Mesenchymal stem cell (in vitro differentiated cells and primary cell): ENCODE data around the gene TDRD9.

ENCODE experiments used
- DNase-seq: peaks from one replicate; pipeline ENCODE4 v3.0.0-alpha.2; 2013
- H2AFZ ChIP-seq: one replicate; pipeline ENCODE4 v1.6.1; 2013; ENCODE audit warnings: low read depth, mild to moderate bottlenecking, control low read depth, inconsistent platforms, low read length, moderate library complexity
- H2AK5ac ChIP-seq: 2 replicates; pipeline ENCODE4 v1.6.1; 2013; ENCODE audit warnings: low read length, moderate library complexity, mild to moderate bottlenecking, inconsistent platforms; ENCODE audit not compliant: severe bottlenecking
- H2BK120ac ChIP-seq: one replicate; pipeline ENCODE4 v1.6.1; 2013; ENCODE audit warnings: low read depth, mild to moderate bottlenecking, inconsistent platforms, low read length, moderate library complexity
- H2BK12ac ChIP-seq, 2 experiments: one replicate each; pipeline ENCODE4 v1.6.1; 2013; ENCODE audit warnings: inconsistent platforms in 2 of 2, low read length in 2 of 2, mild to moderate bottlenecking in 2 of 2, moderate library complexity in 2 of 2, control low read depth in 1 of 2
- H2BK15ac ChIP-seq: one replicate; pipeline ENCODE4 v1.6.1; 2013; ENCODE audit warnings: mild to moderate bottlenecking, low read depth, inconsistent platforms; ENCODE audit not compliant: poor library complexity, severe bottlenecking
- H2BK5ac ChIP-seq: 2 replicates; pipeline ENCODE4 v1.6.1; 2013; ENCODE audit warnings: low read depth, mild to moderate bottlenecking, low read length, control low read depth, inconsistent platforms; ENCODE audit not compliant: poor library complexity, severe bottlenecking
- H3K14ac ChIP-seq, 2 experiments: one replicate each; pipeline ENCODE4 v1.6.1; 2013; ENCODE audit warnings: inconsistent platforms in 2 of 2, low read length in 2 of 2, control low read depth in 1 of 2, mild to moderate bottlenecking in 1 of 2, moderate library complexity in 1 of 2
- H3K18ac ChIP-seq, 2 experiments: one replicate each; pipeline ENCODE4 v1.6.1; 2013; ENCODE audit warnings: inconsistent platforms in 2 of 2, low read length in 2 of 2, control low read depth in 1 of 2, low read depth in 1 of 2, mild to moderate bottlenecking in 1 of 2
- H3K23ac ChIP-seq, 2 experiments: one replicate each; pipeline ENCODE4 v1.6.1; 2013; ENCODE audit warnings: inconsistent platforms in 2 of 2, low read length in 2 of 2, mild to moderate bottlenecking in 2 of 2, moderate library complexity in 2 of 2, control low read depth in 1 of 2
- H3K27ac ChIP-seq: 2 replicates; pipeline ENCODE4 v1.5.1; 2013; ENCODE audit warnings: mild to moderate bottlenecking, moderate library complexity, low read length, control low read depth, inconsistent platforms; ENCODE audit not compliant: poor library complexity, severe bottlenecking
- H3K27me3 ChIP-seq, 2 experiments: 2 replicates each; pipeline versions ENCODE4 v1.6.1 to v1.7.0; 2013; ENCODE audit warnings: low read length in 2 of 2, mild to moderate bottlenecking in 2 of 2, moderate library complexity in 2 of 2, control low read depth in 1 of 2, inconsistent platforms in 1 of 2; ENCODE audit not compliant: control insufficient read depth in 1 of 2, insufficient read depth in 1 of 2
- H3K36me3 ChIP-seq, 2 experiments: 2 replicates each; pipeline versions ENCODE4 v1.6.1 to v1.7.0; 2013; ENCODE audit warnings: low read length in 2 of 2, control low read depth in 1 of 2, inconsistent platforms in 1 of 2, low read depth in 1 of 2, mild to moderate bottlenecking in 1 of 2; ENCODE audit not compliant: insufficient read depth in 2 of 2, control insufficient read depth in 1 of 2
- H3K4ac ChIP-seq, 2 experiments: one replicate each; pipeline ENCODE4 v1.6.1; 2013; ENCODE audit warnings: inconsistent platforms in 2 of 2, low read length in 2 of 2, mild to moderate bottlenecking in 2 of 2, moderate library complexity in 2 of 2, control low read depth in 1 of 2, low read depth in 1 of 2
- H3K4me1 ChIP-seq: 2 replicates; pipeline ENCODE4 v1.6.1; 2013; ENCODE audit warnings: low read depth, low read length, control low read depth; ENCODE audit not compliant: control insufficient read depth, insufficient read depth
- H3K4me2 ChIP-seq: 2 replicates; pipeline ENCODE4 v1.6.1; 2013; ENCODE audit warnings: low read length, mild to moderate bottlenecking, inconsistent platforms; ENCODE audit not compliant: poor library complexity, severe bottlenecking
- H3K4me3 ChIP-seq, 2 experiments: 2 replicates each; pipeline versions ENCODE4 v1.5.1 to v1.7.0; 2013; ENCODE audit warnings: low read length in 2 of 2, mild to moderate bottlenecking in 2 of 2, control low read depth in 1 of 2, low read depth in 1 of 2; ENCODE audit not compliant: insufficient read depth in 1 of 2
- H3K79me1 ChIP-seq: replicated peaks from 2 replicates; pipeline ENCODE4 v1.6.1; 2013; ENCODE audit warnings: mild to moderate bottlenecking, control low read depth, low read length, inconsistent platforms; ENCODE audit not compliant: poor library complexity, severe bottlenecking
- H3K9ac ChIP-seq: 2 replicates; pipeline ENCODE4 v1.7.0; 2013; ENCODE audit warnings: mild to moderate bottlenecking, low read length, moderate library complexity
- H3K9me3 ChIP-seq: 2 replicates; pipeline ENCODE4 v1.7.0; 2013; ENCODE audit warnings: mild to moderate bottlenecking, low read length; ENCODE audit not compliant: control insufficient read depth
- H4K8ac ChIP-seq: one replicate; pipeline ENCODE4 v1.6.1; 2013; ENCODE audit warnings: inconsistent platforms, mild to moderate bottlenecking, low read length, moderate library complexity
- H4K91ac ChIP-seq: one replicate; pipeline ENCODE4 v1.6.1; 2013; ENCODE audit warnings: mild to moderate bottlenecking, low read length, inconsistent platforms
- WGBS: methylation state at CpG from one replicate; pipeline ENCODE4 v1.1.7; 2013; ENCODE audit warnings: mixed read lengths; 5-methylcytosine and 5-hydroxymethylcytosine counted together

Gene TDRD9

DNA sequence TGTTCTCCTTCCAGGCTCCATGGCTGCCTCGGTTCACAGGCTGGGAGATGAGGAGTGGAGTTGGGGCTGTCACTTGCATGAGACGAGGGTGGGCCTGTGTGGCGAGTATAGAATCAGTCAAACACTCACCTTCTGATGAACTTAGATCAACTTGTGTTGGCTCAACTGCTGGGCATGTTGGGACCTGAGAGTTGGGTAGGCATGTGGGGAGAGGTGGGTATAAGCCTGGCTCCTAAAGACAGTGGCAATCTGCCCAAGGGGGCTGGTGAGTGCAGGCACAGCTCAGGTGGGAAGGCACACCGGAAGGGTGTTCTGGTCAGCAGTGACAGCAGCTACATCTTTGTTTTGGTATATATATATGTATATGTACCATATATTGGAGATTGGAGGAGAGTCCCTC lies 30.1 kb upstream of the TDRD9 start:
- H3K4me2 ChIP-seq = no peak overlapping the region
- no peak overlapping the region for H2BK12ac ChIP-seq
- no peak overlapping the region for H3K23ac ChIP-seq
- peaks cover 14% of the 10 kb centered on the region for H3K4me1 ChIP-seq
- peaks cover 4 to 11% of the 10 kb centered on the region in 2 experiments for H3K27me3 ChIP-seq
- WGBS = 91% methylated on average over 3 of the region's 4 CpGs
- no peak overlapping the region for H4K8ac ChIP-seq
- no peaks in the 10 kb centered on the region for H3K79me1 ChIP-seq
- no peak overlapping the region for H2BK15ac ChIP-seq
- H3K4me3 ChIP-seq = no peak overlapping the region
- no peak overlapping the region for H3K27ac ChIP-seq
- no peak overlapping the region for H3K9ac ChIP-seq
- no peak overlapping the region for H4K91ac ChIP-seq
- H3K36me3 ChIP-seq = no peaks in the 10 kb centered on the region
- no peak overlapping the region for H2AFZ ChIP-seq
- H3K9me3 ChIP-seq = no peaks in the 10 kb centered on the region
- DNase-seq = no peak
- no peak overlapping the region for H3K14ac ChIP-seq
- no peak overlapping the region for H2BK120ac ChIP-seq
- H3K18ac ChIP-seq = no peak overlapping the region
- H2BK5ac ChIP-seq = no peak overlapping the region
- no peak overlapping the region for H3K4ac ChIP-seq
- no peak overlapping the region for H2AK5ac ChIP-seq

DNA sequence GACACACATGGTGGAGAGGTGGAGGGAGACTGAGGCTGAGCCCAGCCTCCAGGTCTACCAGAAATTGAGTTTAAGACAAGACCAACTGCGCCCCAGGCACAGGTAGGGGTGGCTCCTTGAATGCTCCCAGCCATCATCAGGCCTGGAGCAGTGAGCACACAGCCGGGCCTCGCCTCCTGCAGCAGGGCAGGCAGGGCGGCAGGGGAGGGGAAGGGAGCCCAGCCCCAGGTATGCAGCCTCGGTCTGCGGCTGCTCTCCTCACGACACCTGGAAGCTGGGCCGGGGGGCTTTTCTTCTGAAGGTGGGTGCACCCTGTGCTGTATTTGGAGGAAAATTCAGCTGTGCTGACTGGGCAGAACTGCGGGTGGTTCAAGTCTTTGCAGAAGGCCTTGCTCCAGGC lies 29.5 kb upstream of the TDRD9 start:
- no peak overlapping the region for H2AFZ ChIP-seq
- no peak overlapping the region for H3K14ac ChIP-seq
- peaks cover 4 to 11% of the 10 kb centered on the region in 2 experiments for H3K27me3 ChIP-seq
- peaks cover 14% of the 10 kb centered on the region for H3K4me1 ChIP-seq
- no peak overlapping the region for H2BK12ac ChIP-seq
- H3K4ac ChIP-seq = no peak overlapping the region
- H4K91ac ChIP-seq = no peak overlapping the region
- no peaks in the 10 kb centered on the region for H3K79me1 ChIP-seq
- 79% methylated on average over 9 of the region's 9 CpGs for WGBS
- DNase-seq = no peak
- no peak overlapping the region for H2BK15ac ChIP-seq
- H3K4me2 ChIP-seq = no peak overlapping the region
- H3K18ac ChIP-seq = no peak overlapping the region
- no peak overlapping the region for H2BK5ac ChIP-seq
- no peaks in the 10 kb centered on the region for H3K9me3 ChIP-seq
- H3K27ac ChIP-seq = no peak overlapping the region
- no peak overlapping the region for H2AK5ac ChIP-seq
- H3K4me3 ChIP-seq = no peak overlapping the region
- no peaks in the 10 kb centered on the region for H3K36me3 ChIP-seq
- H2BK120ac ChIP-seq = no peak overlapping the region
- no peak overlapping the region for H4K8ac ChIP-seq
- no peak overlapping the region for H3K23ac ChIP-seq
- H3K9ac ChIP-seq = no peak overlapping the region

DNA sequence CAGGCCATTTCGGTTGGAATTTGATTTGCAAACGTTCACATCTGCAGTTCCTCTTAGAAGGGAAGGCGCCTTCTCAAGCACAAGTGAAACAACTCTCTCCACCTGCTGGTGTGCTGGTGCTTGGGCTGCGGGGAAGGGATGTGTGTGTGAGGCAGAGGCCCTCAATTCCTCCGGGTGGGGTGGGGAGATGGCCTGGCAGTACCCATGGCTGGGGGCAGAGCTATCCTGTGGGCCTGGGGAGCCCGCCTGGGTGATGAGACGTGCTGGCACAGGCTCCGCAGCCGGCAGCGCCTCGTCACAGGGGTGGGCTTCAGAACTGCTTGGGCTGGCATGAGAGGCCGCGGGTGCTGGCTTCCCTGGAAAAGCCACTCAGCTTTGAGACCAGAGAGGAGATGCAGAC lies 28.9 kb upstream of the TDRD9 start:
- H3K4me2 ChIP-seq = no peak overlapping the region
- no peak overlapping the region for H2BK12ac ChIP-seq
- no peak overlapping the region for H3K14ac ChIP-seq
- no peak overlapping the region for H3K23ac ChIP-seq
- no peak overlapping the region for H3K27ac ChIP-seq
- H3K36me3 ChIP-seq = no peaks in the 10 kb centered on the region
- H2AK5ac ChIP-seq = no peak overlapping the region
- H3K4me3 ChIP-seq = no peak overlapping the region
- no peak overlapping the region for H2BK5ac ChIP-seq
- H4K91ac ChIP-seq = no peak overlapping the region
- no peak overlapping the region for H3K9ac ChIP-seq
- no peak overlapping the region for H2BK120ac ChIP-seq
- peaks cover 14% of the 10 kb centered on the region for H3K4me1 ChIP-seq
- no peak overlapping the region for H2BK15ac ChIP-seq
- H3K27me3 ChIP-seq = peaks cover 4 to 11% of the 10 kb centered on the region in 2 experiments
- 70% methylated on average over 13 of the region's 13 CpGs for WGBS
- H4K8ac ChIP-seq = no peak overlapping the region
- H3K18ac ChIP-seq = no peak overlapping the region
- H3K9me3 ChIP-seq = no peaks in the 10 kb centered on the region
- no peak overlapping the region for H3K4ac ChIP-seq
- H2AFZ ChIP-seq = no peak overlapping the region
- no peaks in the 10 kb centered on the region for H3K79me1 ChIP-seq
- DNase-seq = no peak

DNA sequence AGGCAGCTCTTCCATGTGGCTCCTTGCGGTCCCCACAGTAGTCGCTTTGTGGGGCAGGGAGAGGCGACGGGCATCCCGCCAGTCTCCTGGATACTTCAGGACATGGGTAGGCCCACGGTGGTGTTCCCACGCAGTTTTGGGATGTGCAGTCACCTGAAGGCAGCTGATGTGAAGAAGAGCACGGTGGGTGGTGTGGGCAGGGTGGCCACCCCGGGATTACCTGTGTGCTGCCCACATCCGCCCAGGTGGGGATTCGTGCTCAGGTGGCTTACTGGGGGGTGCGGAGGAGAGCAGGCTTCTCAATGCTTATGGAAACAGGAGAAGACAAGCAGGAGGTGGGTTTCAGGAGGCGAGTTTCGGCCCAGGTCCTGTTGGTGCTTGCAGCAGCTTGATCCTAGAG lies 28.4 kb upstream of the TDRD9 start:
- WGBS = 90% methylated on average over 14 of the region's 14 CpGs
- Histone ChIP-seq H2AK5ac (no peak overlapping the region), H3K27ac (no peak overlapping the region), H2BK12ac (no peak overlapping the region), H4K8ac (no peak overlapping the region), H3K9ac (no peak overlapping the region), H3K36me3 (no peaks in the 10 kb centered on the region), H2BK15ac (no peak overlapping the region), H3K79me1 (no peaks in the 10 kb centered on the region), H3K23ac (no peak overlapping the region), H2AFZ (no peak overlapping the region), H2BK120ac (no peak overlapping the region), H3K4me1 (peaks cover 14% of the 10 kb centered on the region), H3K4me2 (no peak overlapping the region), H3K14ac (no peak overlapping the region), H3K27me3 (peaks cover 4 to 9% of the 10 kb centered on the region in 2 experiments), H3K9me3 (no peaks in the 10 kb centered on the region), H3K4me3 (no peak overlapping the region), H4K91ac (no peak overlapping the region), H2BK5ac (no peak overlapping the region), H3K4ac (no peak overlapping the region), H3K18ac (no peak overlapping the region)
- no peak for DNase-seq
